H9 (cell line): ENCODE measurements around the gene PAK5. TPM values are rescaled to one million over a fixed set of nuclear protein-coding genes. Genes with fewer than 3 reads are reported as not detected.

Experiments used
- DNase-seq: peaks from one replicate; pipeline ENCODE4 v3.0.0-alpha.2; 2017
- H2AFZ ChIP-seq: one replicate; pipeline ENCODE4 v1.6.1; 2013; ENCODE audit warnings: mild to moderate bottlenecking, low read length, control low read depth, moderate library complexity
- H2AK5ac ChIP-seq: 2 replicates; pipeline ENCODE4 v1.6.1; 2013; ENCODE audit warnings: low read length, control low read depth, mixed read lengths; ENCODE audit not compliant: insufficient read length
- H2BK120ac ChIP-seq: one replicate; pipeline ENCODE4 v1.6.1; 2013; ENCODE audit warnings: low read depth, mild to moderate bottlenecking, low read length, control low read depth, inconsistent platforms; ENCODE audit not compliant: poor library complexity, severe bottlenecking
- H2BK12ac ChIP-seq: 2 replicates; pipeline ENCODE4 v1.6.1; 2013; ENCODE audit warnings: low read length, control low read depth, mixed read lengths, low read depth; ENCODE audit not compliant: insufficient read length
- H2BK15ac ChIP-seq: 2 replicates; pipeline ENCODE4 v1.6.1; 2013; ENCODE audit warnings: low read depth, low read length, control low read depth
- H2BK20ac ChIP-seq: one replicate; pipeline ENCODE4 v1.6.1; 2013; ENCODE audit warnings: low read depth, mild to moderate bottlenecking, low read length, control low read depth, inconsistent platforms; ENCODE audit not compliant: poor library complexity, severe bottlenecking
- H2BK5ac ChIP-seq: 2 replicates; pipeline ENCODE4 v1.6.1; 2013; ENCODE audit warnings: low read length, control low read depth, mixed read lengths; ENCODE audit not compliant: insufficient read length
- H3K14ac ChIP-seq: 2 replicates; pipeline ENCODE4 v1.6.1; 2013; ENCODE audit warnings: low read length, control low read depth; ENCODE audit not compliant: insufficient read depth
- H3K18ac ChIP-seq: 2 replicates; pipeline ENCODE4 v1.6.1; 2013; ENCODE audit warnings: low read depth, mild to moderate bottlenecking, mixed read lengths, low read length, control low read depth; ENCODE audit not compliant: insufficient read length
- H3K23ac ChIP-seq: 2 replicates; pipeline ENCODE4 v1.6.1; 2013; ENCODE audit warnings: low read length, control low read depth, mixed read lengths, low read depth; ENCODE audit not compliant: insufficient read length
- H3K23me2 ChIP-seq: 2 replicates; pipeline ENCODE4 v1.6.1; 2013; ENCODE audit warnings: low read depth, mild to moderate bottlenecking, mixed read lengths, low read length, control low read depth; ENCODE audit not compliant: insufficient read length, poor library complexity, severe bottlenecking
- H3K27ac ChIP-seq: 2 replicates; pipeline ENCODE4 v1.5.1; 2013; ENCODE audit warnings: low read length, control low read depth, mixed read lengths, low read depth; ENCODE audit not compliant: insufficient read length
- H3K27me3 ChIP-seq: 2 replicates; pipeline ENCODE4 v1.6.1; 2013; ENCODE audit warnings: low read length, control low read depth, inconsistent platforms; ENCODE audit not compliant: insufficient read depth
- H3K4ac ChIP-seq: 2 replicates; pipeline ENCODE4 v1.6.1; 2013; ENCODE audit warnings: low read depth, mild to moderate bottlenecking, control low read depth, inconsistent platforms, low read length, moderate library complexity
- H3K4me1 ChIP-seq: 2 replicates; pipeline ENCODE4 v1.6.1; 2013; ENCODE audit warnings: low read length, control low read depth, inconsistent platforms; ENCODE audit not compliant: insufficient read depth
- H3K4me2 ChIP-seq: 2 replicates; pipeline ENCODE4 v1.6.1; 2013; ENCODE audit warnings: low read length, control low read depth, mixed read lengths; ENCODE audit not compliant: insufficient read length, insufficient read depth
- H3K56ac ChIP-seq: 2 replicates; pipeline ENCODE4 v1.6.1; 2013; ENCODE audit warnings: low read depth, mild to moderate bottlenecking, mixed read lengths, low read length, control low read depth; ENCODE audit not compliant: insufficient read length
- H3K79me1 ChIP-seq: 2 replicates; pipeline ENCODE4 v1.6.1; 2013; ENCODE audit warnings: low read depth, mild to moderate bottlenecking, moderate library complexity, low read length, control low read depth, inconsistent platforms; ENCODE audit not compliant: insufficient read depth, poor library complexity, severe bottlenecking
- H3K79me2 ChIP-seq: 2 replicates; pipeline ENCODE4 v1.6.1; 2013; ENCODE audit warnings: low read length, control low read depth, inconsistent platforms; ENCODE audit not compliant: insufficient read depth
- H3K9ac ChIP-seq: 2 replicates; pipeline ENCODE4 v1.6.1; 2013; ENCODE audit warnings: low read length, control low read depth, mixed read lengths; ENCODE audit not compliant: insufficient read length; ENCODE audit errors: extremely low read depth
- H3K9me3 ChIP-seq: one replicate; pipeline ENCODE4 v1.6.1; 2013; ENCODE audit warnings: low read depth, low read length, inconsistent platforms; ENCODE audit not compliant: control insufficient read depth
- H3T11ph ChIP-seq: one replicate; pipeline ENCODE4 v1.6.1; 2013; ENCODE audit warnings: mild to moderate bottlenecking, low read length, control low read depth, inconsistent platforms
- H4K20me1 ChIP-seq: one replicate; pipeline ENCODE4 v1.6.1; 2013; ENCODE audit not compliant: control insufficient read depth, insufficient read length, insufficient read depth
- H4K5ac ChIP-seq: 2 replicates; pipeline ENCODE4 v1.6.1; 2013; ENCODE audit warnings: low read depth, mild to moderate bottlenecking, mixed read lengths, low read length, control low read depth; ENCODE audit not compliant: insufficient read length
- H4K8ac ChIP-seq: replicated peaks from 2 replicates; pipeline ENCODE4 v1.6.1; 2013; ENCODE audit warnings: low read length, control low read depth, mixed read lengths, low read depth; ENCODE audit not compliant: insufficient read length
- H4K91ac ChIP-seq: 2 replicates; pipeline ENCODE4 v1.6.1; 2013; ENCODE audit warnings: low read depth, mild to moderate bottlenecking, moderate library complexity, mixed read lengths, low read length, control low read depth; ENCODE audit not compliant: insufficient read length
- H3K27ac Mint-ChIP-seq, 3 experiments: 2 replicates in 2 of 3; 3 replicates in 1 of 3; pipeline ENCODE4 v1.8.0; 2020 to 2021; ENCODE audit warnings: mixed read lengths in 3 of 3, mild to moderate bottlenecking in 1 of 3, moderate library complexity in 1 of 3
- H3K27me3 Mint-ChIP-seq: 2 replicates; pipeline ENCODE4 v1.8.0; 2021; ENCODE audit warnings: low read depth, mild to moderate bottlenecking, moderate library complexity, mixed read lengths
- H3K36me3 Mint-ChIP-seq, 3 experiments: 2 replicates in 2 of 3; 3 replicates in 1 of 3; pipeline ENCODE4 v1.8.0; 2020 to 2021; ENCODE audit warnings: low read depth in 3 of 3, mixed read lengths in 3 of 3; ENCODE audit not compliant: insufficient read depth in 1 of 3
- H3K4me1 Mint-ChIP-seq, 2 experiments: 2 replicates each; pipeline ENCODE4 v1.8.0; 2020; ENCODE audit warnings: mixed read lengths in 2 of 2
- H3K4me3 Mint-ChIP-seq, 2 experiments: 2 replicates in 1 of 2; 3 replicates in 1 of 2; pipeline ENCODE4 v1.8.0; 2020 to 2021; ENCODE audit warnings: mild to moderate bottlenecking in 2 of 2, mixed read lengths in 2 of 2, moderate library complexity in 1 of 2
- H3K9me3 Mint-ChIP-seq, 2 experiments: 2 replicates in 1 of 2; 3 replicates in 1 of 2; pipeline ENCODE4 v1.8.0; 2020; ENCODE audit warnings: mild to moderate bottlenecking in 2 of 2, mixed read lengths in 2 of 2, moderate library complexity in 1 of 2
- CTCF ChIP-seq: fragments of 200-600 bp; sonication (generic); conservative IDR thresholded peaks from 3 replicates; pipeline ENCODE4 v1.8.0; 2021; ENCODE audit warnings: antibody characterized with exemption, mild to moderate bottlenecking
- WGBS: extraction: QIAGEN DNeasy Blood & Tissue Kit; methylation state at CpG from one replicate; pipeline ENCODE4 v1.1.7; 2013; ENCODE audit warnings: missing lambda C conversion rate, low lambda C conversion rate, mixed read lengths; ENCODE audit not compliant: insufficient read length; ENCODE audit errors: extremely low coverage; 5-methylcytosine and 5-hydroxymethylcytosine counted together
- total RNA-seq: library from RNA; stranded (reverse); gene quantifications from 2 replicates; pipeline ENCODE4 v1.2.1, GENCODE V29; 2021

The PAK5 gene
- total RNA-seq, 1 experiment from 2014 or later: 0.20 TPM

- peaks cover 18 to 25% of the 10 kb centered on the region in 2 experiments for H3K4me1 Mint-ChIP-seq
- Histone ChIP-seq H3K4me1 (peaks cover 2% of the 10 kb centered on the region; the same call in 1 of the 2 replicates), H3K79me2 (no peaks in the 10 kb centered on the region), H2BK15ac (no peak overlapping the region), H3K23me2 (no peaks in the 10 kb centered on the region), H3K4ac (no peak overlapping the region), H3K4me2 (no peak overlapping the region), H4K20me1 (no peaks in the 10 kb centered on the region), H3K23ac (no peak overlapping the region), H3K79me1 (no peaks in the 10 kb centered on the region), H4K91ac (no peak overlapping the region), H2AK5ac (no peak overlapping the region), H3K56ac (no peak overlapping the region), H3K27ac (no peak overlapping the region), H3K18ac (no peak overlapping the region), H2AFZ (no peak overlapping the region), H3K14ac (no peak overlapping the region), H3K27me3 (no peaks in the 10 kb centered on the region), H2BK5ac (no peak overlapping the region), H2BK12ac (no peak overlapping the region), H3K9ac (no peak overlapping the region), H3K9me3 (no peaks in the 10 kb centered on the region), H2BK20ac (no peak overlapping the region), H4K8ac (no peak overlapping the region), H3T11ph (no peak overlapping the region), H4K5ac (no peak overlapping the region), H2BK120ac (no peak overlapping the region)
- H3K4me3 Mint-ChIP-seq: no peak overlapping the region
- DNase-seq: no peak
- peaks cover 0 to 2% (median 0%) of the 10 kb centered on the region in 3 experiments; a peak in 2 of 7 replicates for H3K36me3 Mint-ChIP-seq
- no CpG with 5 or more reads among the region's 1 CpG for whole genome bisulfite sequencing
- H3K27me3 Mint-ChIP-seq: no peaks in the 10 kb centered on the region
- peaks cover 4 to 10% of the 10 kb centered on the region in 2 experiments; a peak in 4 of 5 replicates for H3K9me3 Mint-ChIP-seq
- TF ChIP-seq CTCF: no peak
- no peak overlapping the region for H3K27ac Mint-ChIP-seq
Measured at GRCh38 chr20:9758752-9759151, 80.1 kb downstream of the PAK5 start.
